ENCODE measurements around the gene TES. TPM values are rescaled to one million over a fixed set of nuclear protein-coding genes. Genes with fewer than 3 reads are reported as not detected.

The TES gene
- total and polyA plus RNA-seq, 12 donors, result 9.4 to 38.5 (median 16.9) TPM

DNA sequence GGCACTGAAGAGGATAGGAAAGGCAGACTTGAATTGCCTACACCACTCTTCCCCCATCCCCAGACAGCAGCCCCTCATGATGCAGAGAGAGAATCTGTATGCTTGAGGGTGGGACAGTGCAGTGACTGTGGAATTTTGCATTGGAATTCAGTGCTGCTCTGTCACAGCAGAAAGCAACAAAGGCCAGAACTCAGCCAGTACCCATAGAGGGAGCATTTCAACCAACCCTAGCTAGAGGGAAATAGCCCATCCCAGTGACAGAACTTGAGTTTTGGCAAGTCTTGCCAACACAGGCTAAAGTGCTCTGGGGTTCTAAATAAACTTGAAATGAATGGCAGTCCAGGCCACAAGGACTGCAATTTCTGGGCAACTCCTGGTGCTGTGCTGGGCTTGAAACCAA lies 80.4 kb downstream of the TES start:
- H3K4me1 ChIP-seq, result peaks cover 0 to 8% (median 0%) of the 10 kb centered on the region in 9 donors
- TF ChIP-seq, protein P1, sequence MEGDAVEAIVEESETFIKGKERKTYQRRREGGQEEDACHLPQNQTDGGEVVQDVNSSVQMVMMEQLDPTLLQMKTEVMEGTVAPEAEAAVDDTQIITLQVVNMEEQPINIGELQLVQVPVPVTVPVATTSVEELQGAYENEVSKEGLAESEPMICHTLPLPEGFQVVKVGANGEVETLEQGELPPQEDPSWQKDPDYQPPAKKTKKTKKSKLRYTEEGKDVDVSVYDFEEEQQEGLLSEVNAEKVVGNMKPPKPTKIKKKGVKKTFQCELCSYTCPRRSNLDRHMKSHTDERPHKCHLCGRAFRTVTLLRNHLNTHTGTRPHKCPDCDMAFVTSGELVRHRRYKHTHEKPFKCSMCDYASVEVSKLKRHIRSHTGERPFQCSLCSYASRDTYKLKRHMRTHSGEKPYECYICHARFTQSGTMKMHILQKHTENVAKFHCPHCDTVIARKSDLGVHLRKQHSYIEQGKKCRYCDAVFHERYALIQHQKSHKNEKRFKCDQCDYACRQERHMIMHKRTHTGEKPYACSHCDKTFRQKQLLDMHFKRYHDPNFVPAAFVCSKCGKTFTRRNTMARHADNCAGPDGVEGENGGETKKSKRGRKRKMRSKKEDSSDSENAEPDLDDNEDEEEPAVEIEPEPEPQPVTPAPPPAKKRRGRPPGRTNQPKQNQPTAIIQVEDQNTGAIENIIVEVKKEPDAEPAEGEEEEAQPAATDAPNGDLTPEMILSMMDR (IDR thresholded peaks at IDR 0.05), result peak in 4 of 9 donors; percentile 7 to 39 (median 24)
- no peak overlapping the region for H3K27ac ChIP-seq
- peak in 3 of 8 donors; percentile 25 to 56 (median 51) for ATAC-seq
- DNase-seq, result no peak
- H3K27me3 ChIP-seq, result no peaks in the 10 kb centered on the region
- intact Hi-C loops (cut with DNase I), result no loop called here
- H3K36me3 ChIP-seq, result no peaks in the 10 kb centered on the region
- no peak overlapping the region for H3K4me3 ChIP-seq
- peaks cover 0 to 22% (median 0%) of the 10 kb centered on the region in 11 donors for H3K9me3 ChIP-seq

DNA sequence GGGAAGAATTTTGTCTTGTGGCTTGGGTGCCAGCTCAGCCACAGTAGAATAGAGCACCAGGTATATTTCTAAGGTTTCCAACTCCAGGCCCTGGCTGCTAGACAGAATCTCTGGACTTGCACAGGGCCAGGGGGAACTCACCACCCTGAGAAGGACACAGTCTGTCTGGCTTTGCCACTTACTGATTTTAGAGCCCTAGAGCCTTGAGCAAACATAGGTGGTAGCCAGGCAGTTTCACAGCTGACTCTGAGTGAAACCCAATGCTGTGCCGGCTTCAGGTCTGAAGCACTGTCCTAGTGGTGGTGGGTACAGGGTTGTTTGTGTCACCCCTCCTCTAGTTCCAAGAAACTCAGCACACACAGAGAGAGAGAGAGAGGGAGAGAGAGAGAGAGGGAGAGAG lies 81.6 kb downstream of the TES start:
- WGBS, 2 donors, result 100% methylated on average over 1 of the region's 1 CpG

DNA sequence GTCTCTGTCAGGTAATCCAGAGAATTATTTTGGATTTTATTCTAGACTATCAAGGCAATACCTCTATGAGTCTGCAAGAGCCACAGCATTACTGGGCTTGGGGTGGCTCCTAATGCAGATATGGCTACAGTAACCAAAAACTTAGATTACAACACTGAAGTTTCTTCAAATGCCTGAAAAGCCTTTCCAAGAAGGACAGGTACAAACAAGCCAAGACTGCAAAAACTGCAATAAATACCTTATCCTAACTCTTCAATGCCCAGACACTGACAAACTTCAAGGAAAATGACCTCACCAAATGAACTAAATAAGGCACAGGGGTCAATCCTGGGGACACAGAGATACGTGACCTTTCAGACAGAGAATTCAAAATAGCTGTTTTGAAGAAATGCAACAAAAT lies 82.0 kb downstream of the TES start:
- intact Hi-C loops (cut with DNase I), result no loop called here
- no peak for DNase-seq
- peaks cover 0 to 30% (median 0%) of the 10 kb centered on the region in 11 donors for H3K9me3 ChIP-seq
- H3K27me3 ChIP-seq, result no peaks in the 10 kb centered on the region
- 93 to 96% methylated on average over 1 of the region's 1 CpG for WGBS, 2 donors
- no peaks in the 10 kb centered on the region for H3K36me3 ChIP-seq
- TF ChIP-seq, protein P1 (IDR thresholded peaks at IDR 0.05), result no peak
- no peak for ATAC-seq
- H3K4me3 ChIP-seq, result no peak overlapping the region
- peaks cover 0 to 2% (median 0%) of the 10 kb centered on the region in 9 donors for H3K4me1 ChIP-seq
- no peak overlapping the region for H3K27ac ChIP-seq

More for the DNA sequence above, 81.6 kb downstream of the TES start:
- peaks cover 0 to 7% (median 0%) of the 10 kb centered on the region in 9 donors for H3K4me1 ChIP-seq
- TF ChIP-seq, protein P1 (IDR thresholded peaks at IDR 0.05), result no peak
- intact Hi-C loops (cut with DNase I), result no loop called here
- peaks cover 0 to 26% (median 0%) of the 10 kb centered on the region in 11 donors for H3K9me3 ChIP-seq
- H3K4me3 ChIP-seq, result no peak overlapping the region
- ATAC-seq, result no peak
- H3K27ac ChIP-seq, result no peak overlapping the region
- H3K36me3 ChIP-seq, result no peaks in the 10 kb centered on the region
- DNase-seq, result no peak
- H3K27me3 ChIP-seq, result no peaks in the 10 kb centered on the region

DNA sequence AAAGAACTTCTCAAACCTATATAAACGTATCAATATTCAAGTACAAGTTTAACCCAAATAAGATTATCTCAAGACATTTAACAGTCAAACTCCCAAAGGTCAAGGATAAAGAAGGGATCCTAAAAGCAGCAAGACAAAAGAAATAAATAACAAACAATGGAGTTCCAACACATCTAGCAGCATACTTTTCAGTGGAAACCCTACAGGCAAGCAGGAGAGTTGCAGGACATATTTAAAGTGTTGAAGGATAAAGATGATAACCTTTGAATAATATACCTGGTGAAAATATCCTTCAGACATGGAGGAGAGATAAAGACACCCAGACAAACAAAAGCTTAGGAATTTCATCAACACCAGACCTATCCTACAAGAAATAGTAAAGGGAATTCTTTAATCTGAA lies 82.8 kb downstream of the TES start:
- no peaks in the 10 kb centered on the region for H3K27me3 ChIP-seq
- no peak for ATAC-seq
- 86 to 92% methylated on average over 1 of the region's 1 CpG for WGBS, 2 donors

More for the DNA sequence above, 82.8 kb downstream of the TES start:
- H3K27ac ChIP-seq, result no peak overlapping the region
- no peak for DNase-seq
- intact Hi-C loops (cut with DNase I), result no loop called here
- TF ChIP-seq, protein P1 (IDR thresholded peaks at IDR 0.05), result no peak
- no peaks in the 10 kb centered on the region for H3K4me1 ChIP-seq
- H3K9me3 ChIP-seq, result peaks cover 0 to 33% (median 0%) of the 10 kb centered on the region in 11 donors
- no peaks in the 10 kb centered on the region for H3K36me3 ChIP-seq
- H3K4me3 ChIP-seq, result no peak overlapping the region
